Panc1 (cell line): ENCODE measurements around the gene SLC6A17. TPM values are rescaled to one million over a fixed set of nuclear protein-coding genes. Genes with fewer than 3 reads are reported as not detected.

Experiments used
- ATAC-seq: fragments of 200-7000 bp; cut with Tn5 transposase; 2 replicates; pipeline ENCODE4 v1.9.1; 2020; ENCODE audit warnings: mild to moderate bottlenecking, moderate library complexity
- BruUV-seq: library from RNA; stranded (reverse); fragments of 400-500 nt; replicated peaks from 2 replicates; lab custom pipeline; 2021; lab: Mats Ljungman, UMichigan
- CTCF ChIA-PET: fragments of 300-600 bp; sonication (Branson Sonifier 250); formaldehyde crosslinking; loops from one replicate; lab custom pipeline; 2022; ENCODE audit warnings: antibody characterized with exemption; lab: Charles Lee
- POLR2A ChIA-PET: fragments of 300-600 bp; sonication (Branson Sonifier 250); formaldehyde crosslinking; loops from one replicate; lab custom pipeline; 2022; ENCODE audit warnings: antibody characterized with exemption; lab: Charles Lee
- DNase-seq: peaks from one replicate; pipeline ENCODE4 v3.0.0-alpha.2; 2010; ENCODE audit warnings: low read depth, low spot score
- H3K27ac ChIP-seq: 2 replicates; pipeline ENCODE4 v1.5.1; 2011; ENCODE audit warnings: mild to moderate bottlenecking, low read length, inconsistent platforms
- H3K27me3 ChIP-seq: fragments of 200-500 bp; sonication (Bioruptor generic); 2 replicates; pipeline ENCODE4 v1.6.0; 2014; ENCODE audit warnings: low read length, inconsistent platforms; ENCODE audit not compliant: control insufficient read depth, insufficient read depth
- H3K36me3 ChIP-seq: fragments of 200-500 bp; sonication (Bioruptor generic); 2 replicates; pipeline ENCODE4 v1.5.1; 2014; ENCODE audit warnings: inconsistent platforms, mild to moderate bottlenecking, low read length, moderate library complexity; ENCODE audit not compliant: control insufficient read depth, insufficient read depth
- H3K4me1 ChIP-seq: 2 replicates; pipeline ENCODE4 v1.5.1; 2011; ENCODE audit warnings: inconsistent platforms, mild to moderate bottlenecking, low read length, moderate library complexity; ENCODE audit not compliant: control insufficient read depth, insufficient read depth
- H3K4me3 ChIP-seq, 2 experiments: 2 replicates each; pipeline ENCODE4 v1.5.1; 2011 to 2012; ENCODE audit warnings: low read depth in 2 of 2, low read length in 2 of 2, mild to moderate bottlenecking in 2 of 2, inconsistent platforms in 1 of 2, moderate library complexity in 1 of 2
- H3K9me3 ChIP-seq: fragments of 200-500 bp; sonication (Bioruptor generic); 2 replicates; pipeline ENCODE4 v1.5.1; 2014; ENCODE audit warnings: low read depth, mild to moderate bottlenecking, inconsistent platforms, low read length, moderate library complexity; ENCODE audit not compliant: control insufficient read depth, insufficient read depth
- CTCF ChIP-seq: fragments of 450-650 bp; IDR thresholded peaks from 2 replicates; pipeline ENCODE4 v1.5.1; 2017; ENCODE audit warnings: mild to moderate bottlenecking
- POLR2AphosphoS5 ChIP-seq: IDR thresholded peaks from 2 replicates; pipeline ENCODE4 v1.6.1; 2012; ENCODE audit warnings: mild to moderate bottlenecking, low read depth, low read length, moderate library complexity
- REST ChIP-seq, 2 experiments: IDR thresholded peaks; 2 replicates each; pipeline ENCODE4 v1.6.1; 2011 to 2012; ENCODE audit warnings: low read depth in 2 of 2, control low read depth in 1 of 2, low read length in 1 of 2, mild to moderate bottlenecking in 1 of 2, moderate library complexity in 1 of 2; ENCODE audit not compliant: insufficient read depth in 1 of 2
- SIN3A ChIP-seq: IDR thresholded peaks from 2 replicates; pipeline ENCODE4 v1.6.1; 2012; ENCODE audit warnings: low read depth, mild to moderate bottlenecking, low read length, moderate library complexity, borderline replicate concordance; ENCODE audit not compliant: insufficient read depth
- TCF7L2 ChIP-seq: IDR thresholded peaks from 2 replicates; pipeline ENCODE4 v1.6.1; 2011; ENCODE audit warnings: mild to moderate bottlenecking, low read depth, low read length, inconsistent platforms
- in situ Hi-C: cut with HindIII; loops from 2 replicates; pipeline ENCODE4 v1.10.0; 2016; ENCODE audit warnings: low sequenced_read_pairs, low pct_unique_long_range_greater_than_20kb
- intact Hi-C: fragments of 100-400 bp; cut with micrococcal nuclease; formaldehyde crosslinking; loops from one replicate; pipeline ENCODE4 v1.10.0; 2022; ENCODE audit not compliant: unreplicated experiment
- total RNA-seq: library from RNA; stranded (reverse); gene quantifications from one replicate; pipeline ENCODE4 v1.2.1, GENCODE V29; 2021; ENCODE audit not compliant: unreplicated experiment

SLC6A17 gene
- total RNA-seq, 1 experiment from 2014 or later = 5.7 TPM

GRCh38 chr1:110250008-110250407 lies 99.7 kb downstream of the SLC6A17 start:
- POLR2A ChIA-PET = interaction anchor here (0.7 kb wide), 1 partner anchor 93 kb away, joined by 4 read pairs; no protein-coding TSS in a partner anchor
- no peaks in the 10 kb centered on the region for H3K9me3 ChIP-seq
- no TSS peak for BruUV-seq
- no peak for TF ChIP-seq TCF7L2
- TF ChIP-seq POLR2AphosphoS5 = no peak
- no peak for TF ChIP-seq SIN3A
- no peak for TF ChIP-seq CTCF
- no peak for TF ChIP-seq REST (IDR thresholded peaks at IDR 0.05; ENCODE audit: insufficient read depth in 1 of 2, low read depth in 2 of 2, low read length in 1 of 2)
- no peak for ATAC-seq
- H3K4me1 ChIP-seq = no peaks in the 10 kb centered on the region
- DNase-seq = no peak
- no peak overlapping the region for H3K4me3 ChIP-seq
- H3K36me3 ChIP-seq = no peaks in the 10 kb centered on the region
- H3K27me3 ChIP-seq = no peaks in the 10 kb centered on the region
- no peak overlapping the region for H3K27ac ChIP-seq
- intact Hi-C loops (no loop called here), in situ Hi-C loops (no loop called here)
- CTCF ChIA-PET = interaction anchor here (0.7 kb wide), 1 partner anchor 578 kb away, joined by 3 read pairs; no protein-coding TSS in a partner anchor

GRCh38 chr1:110250749-110251148 lies 100.5 kb downstream of the SLC6A17 start:
- no peaks in the 10 kb centered on the region for H3K36me3 ChIP-seq
- H3K27me3 ChIP-seq = no peaks in the 10 kb centered on the region
- in situ Hi-C loops (no loop called here), intact Hi-C loops (no loop called here)
- DNase-seq (no peak), ATAC-seq (no peak)
- BruUV-seq = no TSS peak
- POLR2A ChIA-PET = interaction anchor here (0.5 kb wide), 1 partner anchor 26 kb away, joined by 8 read pairs; no protein-coding TSS in a partner anchor
- H3K4me3 ChIP-seq = no peak overlapping the region
- CTCF ChIA-PET = no interaction called here
- H3K27ac ChIP-seq = no peak overlapping the region
- H3K4me1 ChIP-seq = no peaks in the 10 kb centered on the region
- TF ChIP-seq SIN3A (no peak), TCF7L2 (no peak), CTCF (no peak), POLR2AphosphoS5 (no peak), REST (IDR thresholded peaks at IDR 0.05; ENCODE audit: insufficient read depth in 1 of 2, low read depth in 2 of 2, low read length in 1 of 2) (no peak)
- no peaks in the 10 kb centered on the region for H3K9me3 ChIP-seq
